ENCODE measurements around the gene BACE2. TPM values are rescaled to one million over a fixed set of nuclear protein-coding genes. Genes with fewer than 3 reads are reported as not detected.
A peak's percentile ranks its signal among the peaks of the same experiment; 100 is the strongest.

BACE2 gene
- total RNA-seq, 1 experiment from 2014 or later: not detected

GRCh38 chr21:41277196-41277595 lies 109.2 kb downstream of the BACE2 start:
- Histone ChIP-seq H3K4me3 (ENCODE audit: low read length) (no peak overlapping the region), H3K9me2 (replicated peaks; ENCODE audit: insufficient read depth, low read length) (no peaks in the 10 kb centered on the region), H3K27me3 (ENCODE audit: low read length) (no peaks in the 10 kb centered on the region; the same call in 1 of the 2 replicates), H3K4me1 (ENCODE audit: low read length) (no peaks in the 10 kb centered on the region), H3K27ac (ENCODE audit: low read length) (no peak overlapping the region), H3K9me3 (ENCODE audit: low read length) (no peaks in the 10 kb centered on the region), H3K36me3 (ENCODE audit: insufficient read depth, low read length) (no peaks in the 10 kb centered on the region), H3K79me2 (ENCODE audit: low read length) (no peaks in the 10 kb centered on the region), H2AFZ (ENCODE audit: low read length) (no peak overlapping the region), H3K4me2 (ENCODE audit: low read depth, low read length, poor library complexity, severe bottlenecking) (no peak overlapping the region), H4K20me1 (ENCODE audit: insufficient read depth, low read depth, low read length) (no peaks in the 10 kb centered on the region), H3K9ac (ENCODE audit: low read length) (no peak overlapping the region)
- no peak for DNase-seq

GRCh38 chr21:41277846-41278245 lies 109.9 kb downstream of the BACE2 start:
- H4K20me1 ChIP-seq (ENCODE audit: insufficient read depth, low read depth, low read length): no peaks in the 10 kb centered on the region
- no peak overlapping the region for H3K4me3 ChIP-seq (ENCODE audit: low read length)
- H3K4me2 ChIP-seq (ENCODE audit: low read depth, low read length, poor library complexity, severe bottlenecking): no peak overlapping the region
- H3K4me1 ChIP-seq (ENCODE audit: low read length): no peaks in the 10 kb centered on the region
- H3K9me3 ChIP-seq (ENCODE audit: low read length): no peaks in the 10 kb centered on the region
- H3K79me2 ChIP-seq (ENCODE audit: low read length): no peaks in the 10 kb centered on the region
- no peak overlapping the region for H2AFZ ChIP-seq (ENCODE audit: low read length)
- no peaks in the 10 kb centered on the region for H3K9me2 ChIP-seq (replicated peaks; ENCODE audit: insufficient read depth, low read length)
- H3K27ac ChIP-seq (ENCODE audit: low read length): no peak overlapping the region
- no peak for DNase-seq
- H3K36me3 ChIP-seq (ENCODE audit: insufficient read depth, low read length): no peaks in the 10 kb centered on the region
- H3K9ac ChIP-seq (ENCODE audit: low read length): no peak overlapping the region
- H3K27me3 ChIP-seq (ENCODE audit: low read length): no peaks in the 10 kb centered on the region; the same call in 1 of the 2 replicates

GRCh38 chr21:41280115-41280919 lies 112.4 kb downstream of the BACE2 start:
- H4K20me1 ChIP-seq (ENCODE audit: insufficient read depth, low read depth, low read length): no peaks in the 10 kb centered on the region
- H3K27me3 ChIP-seq (ENCODE audit: low read length): no peaks in the 10 kb centered on the region; the same call in 1 of the 2 replicates
- no peak overlapping the region for H2AFZ ChIP-seq (ENCODE audit: low read length)
- no peaks in the 10 kb centered on the region for H3K4me1 ChIP-seq (ENCODE audit: low read length)
- H3K36me3 ChIP-seq (ENCODE audit: insufficient read depth, low read length): no peaks in the 10 kb centered on the region
- H3K4me3 ChIP-seq (ENCODE audit: low read length): no peak overlapping the region
- H3K9me3 ChIP-seq (ENCODE audit: low read length): no peaks in the 10 kb centered on the region
- H3K4me2 ChIP-seq (ENCODE audit: low read depth, low read length, poor library complexity, severe bottlenecking): no peak overlapping the region
- no peaks in the 10 kb centered on the region for H3K9me2 ChIP-seq (replicated peaks; ENCODE audit: insufficient read depth, low read length)
- no peak overlapping the region for H3K9ac ChIP-seq (ENCODE audit: low read length)
- H3K27ac ChIP-seq (ENCODE audit: low read length): no peak overlapping the region
- DNase-seq: no peak
- H3K79me2 ChIP-seq (ENCODE audit: low read length): no peaks in the 10 kb centered on the region

- Histone ChIP-seq H3K27me3 (ENCODE audit: low read length) (no peaks in the 10 kb centered on the region; the same call in 1 of the 2 replicates), H3K9me2 (replicated peaks; ENCODE audit: insufficient read depth, low read length) (no peaks in the 10 kb centered on the region), H3K4me1 (ENCODE audit: low read length) (no peaks in the 10 kb centered on the region), H2AFZ (ENCODE audit: low read length) (no peak overlapping the region), H3K4me3 (ENCODE audit: low read length) (no peak overlapping the region), H3K9me3 (ENCODE audit: low read length) (no peaks in the 10 kb centered on the region), H4K20me1 (ENCODE audit: insufficient read depth, low read depth, low read length) (no peaks in the 10 kb centered on the region), H3K79me2 (ENCODE audit: low read length) (no peaks in the 10 kb centered on the region), H3K27ac (ENCODE audit: low read length) (no peak overlapping the region), H3K4me2 (ENCODE audit: low read depth, low read length, poor library complexity, severe bottlenecking) (no peak overlapping the region), H3K9ac (ENCODE audit: low read length) (no peak overlapping the region), H3K36me3 (ENCODE audit: insufficient read depth, low read length) (no peaks in the 10 kb centered on the region)
- no peak for DNase-seq
Observed at GRCh38 chr21:41282412-41282811, 114.5 kb downstream of the BACE2 start.

DNA sequence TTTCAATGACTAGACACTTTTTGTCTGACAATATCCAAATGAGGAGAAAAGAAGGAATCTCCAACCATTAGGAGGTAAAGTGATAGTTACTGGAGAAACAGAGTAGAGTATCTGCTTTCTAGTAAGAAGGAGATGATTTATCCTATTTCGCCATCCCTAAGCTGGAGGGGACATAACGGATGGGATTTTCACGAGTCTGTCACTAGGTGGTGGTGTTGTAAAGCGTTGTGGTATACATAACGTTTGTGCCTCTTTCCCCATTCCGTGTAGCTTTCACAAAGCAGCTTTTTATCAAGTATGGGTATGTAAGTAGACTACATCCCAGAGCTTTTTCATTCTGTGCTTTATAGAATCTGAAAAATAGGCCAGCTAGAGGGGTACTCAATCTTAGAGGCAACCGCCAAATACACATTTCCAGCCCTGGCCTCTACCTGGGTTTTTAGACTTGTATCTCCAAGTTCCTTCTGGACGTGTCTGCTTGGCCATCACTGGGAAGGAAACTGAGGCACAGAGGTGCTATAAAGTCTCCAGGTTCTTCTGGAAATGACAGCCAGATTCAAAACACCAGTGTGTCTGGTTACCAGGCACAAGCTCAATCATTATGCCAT lies 115.4 kb downstream of the BACE2 start:
- Histone ChIP-seq H3K4me2 (ENCODE audit: low read depth, low read length, poor library complexity, severe bottlenecking) (no peak overlapping the region), H2AFZ (ENCODE audit: low read length) (no peak overlapping the region)
- DNase-seq: peak; percentile 88

DNA sequence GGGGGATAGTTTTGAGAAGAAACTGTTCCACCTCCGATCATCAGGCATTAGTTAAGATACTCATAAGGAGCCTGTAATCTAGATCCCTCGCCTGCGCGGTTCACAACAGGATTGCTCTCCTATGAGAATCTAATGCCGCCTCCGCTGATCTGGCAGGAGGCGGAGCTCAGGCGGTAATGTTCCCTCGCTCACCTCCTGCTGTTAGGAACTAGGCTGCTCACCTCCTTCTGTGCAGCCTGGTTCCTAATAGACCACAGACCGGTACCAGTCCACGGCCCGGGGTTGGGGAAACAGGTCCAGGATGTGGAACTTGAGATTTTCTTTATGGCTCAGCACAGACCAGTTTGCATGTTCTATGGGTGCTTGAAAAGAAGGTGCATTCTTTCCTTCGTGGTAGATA lies 121.5 kb downstream of the BACE2 start:
- Histone ChIP-seq H2AFZ (ENCODE audit: low read length) (no peak overlapping the region), H3K9me2 (replicated peaks; ENCODE audit: insufficient read depth, low read length) (no peaks in the 10 kb centered on the region), H3K79me2 (ENCODE audit: low read length) (no peaks in the 10 kb centered on the region), H3K4me3 (ENCODE audit: low read length) (no peak overlapping the region), H3K9me3 (ENCODE audit: low read length) (no peaks in the 10 kb centered on the region), H3K27ac (ENCODE audit: low read length) (no peak overlapping the region), H3K27me3 (ENCODE audit: low read length) (no peaks in the 10 kb centered on the region), H3K9ac (ENCODE audit: low read length) (no peak overlapping the region), H3K4me2 (ENCODE audit: low read depth, low read length, poor library complexity, severe bottlenecking) (no peak overlapping the region), H3K36me3 (ENCODE audit: insufficient read depth, low read length) (no peaks in the 10 kb centered on the region), H4K20me1 (ENCODE audit: insufficient read depth, low read depth, low read length) (no peaks in the 10 kb centered on the region), H3K4me1 (ENCODE audit: low read length) (no peaks in the 10 kb centered on the region)
- no peak for DNase-seq

More for the DNA sequence above, 115.4 kb downstream of the BACE2 start:
- Histone ChIP-seq H3K79me2 (ENCODE audit: low read length) (no peaks in the 10 kb centered on the region), H3K27ac (ENCODE audit: low read length) (no peak overlapping the region), H3K9ac (ENCODE audit: low read length) (no peak overlapping the region), H3K4me3 (ENCODE audit: low read length) (no peak overlapping the region), H3K27me3 (ENCODE audit: low read length) (no peaks in the 10 kb centered on the region; the same call in 1 of the 2 replicates), H4K20me1 (ENCODE audit: insufficient read depth, low read depth, low read length) (no peaks in the 10 kb centered on the region), H3K4me1 (ENCODE audit: low read length) (no peaks in the 10 kb centered on the region), H3K36me3 (ENCODE audit: insufficient read depth, low read length) (no peaks in the 10 kb centered on the region), H3K9me2 (replicated peaks; ENCODE audit: insufficient read depth, low read length) (no peaks in the 10 kb centered on the region), H3K9me3 (ENCODE audit: low read length) (no peaks in the 10 kb centered on the region)

DNA sequence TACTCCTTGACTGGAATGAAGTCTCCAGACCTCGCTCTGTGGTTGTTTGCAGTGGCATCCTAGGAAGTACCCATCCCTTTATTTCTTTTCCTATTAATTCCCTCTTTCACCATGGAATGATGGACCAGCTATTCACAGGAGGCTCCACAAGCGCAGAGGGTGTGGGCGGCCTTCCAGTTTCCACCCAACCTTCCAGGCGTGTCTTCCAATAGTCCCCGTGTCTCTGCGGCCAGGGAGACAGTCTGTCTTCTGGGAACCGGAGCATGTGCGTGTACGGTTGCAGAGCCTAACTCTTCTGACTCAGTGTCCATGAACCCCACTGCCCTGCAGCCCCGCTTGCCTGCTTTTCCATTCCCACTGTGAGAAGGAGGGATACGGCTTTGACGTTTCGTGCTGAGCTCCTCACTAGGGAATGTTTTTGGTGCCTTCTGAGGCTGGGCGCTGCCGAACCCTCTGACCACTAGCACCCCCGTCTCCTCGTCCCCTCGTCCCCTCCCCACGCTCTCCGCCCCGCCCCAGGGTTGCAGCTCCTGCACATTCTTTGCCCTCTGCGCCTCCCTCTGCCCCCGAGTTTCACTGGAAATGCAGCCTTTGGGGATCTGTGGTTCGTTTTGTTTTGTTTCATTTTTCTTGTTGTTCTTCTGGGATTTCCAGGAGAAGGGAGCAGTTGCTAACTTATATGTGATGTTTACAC lies 122.3 kb downstream of the BACE2 start:
- no peaks in the 10 kb centered on the region for H3K4me1 ChIP-seq (ENCODE audit: low read length)
- H3K9me3 ChIP-seq (ENCODE audit: low read length): no peaks in the 10 kb centered on the region
- H3K9ac ChIP-seq (ENCODE audit: low read length): no peak overlapping the region

DNA sequence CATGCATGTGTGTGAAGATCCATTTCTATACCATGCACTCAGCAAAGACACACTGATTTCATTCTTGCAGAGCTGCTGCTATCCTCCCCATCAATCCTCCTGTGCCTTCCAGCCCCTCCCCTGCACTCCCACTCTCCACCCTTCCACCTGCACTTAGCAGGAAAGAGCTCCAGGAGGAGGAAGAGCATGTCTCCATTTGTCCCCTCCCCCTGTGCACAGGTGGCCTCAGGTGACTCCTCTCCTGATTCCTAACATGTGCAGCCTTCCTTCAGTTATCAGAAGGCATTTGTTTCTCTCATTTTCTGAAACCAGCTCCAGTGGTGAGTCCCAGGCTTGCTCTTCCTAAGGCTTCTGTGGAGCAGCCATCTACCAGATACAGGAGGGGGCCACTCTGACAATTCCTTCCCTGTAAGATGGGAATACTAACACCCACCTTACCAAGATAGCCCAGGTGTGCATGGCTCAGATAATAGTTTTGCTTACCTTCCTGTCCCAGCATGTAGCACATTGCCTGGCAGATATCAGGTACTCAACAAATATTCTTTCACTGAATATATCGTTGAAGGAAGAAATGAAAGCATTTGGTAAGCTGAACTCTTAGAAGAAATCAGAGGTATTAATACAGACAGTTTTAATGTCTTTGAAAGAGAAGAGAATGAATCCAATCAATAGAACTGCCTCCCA lies 126.7 kb downstream of the BACE2 start:
- Histone ChIP-seq H3K4me2 (ENCODE audit: low read depth, low read length, poor library complexity, severe bottlenecking) (no peak overlapping the region), H3K79me2 (ENCODE audit: low read length) (no peaks in the 10 kb centered on the region), H3K9ac (ENCODE audit: low read length) (no peak overlapping the region), H3K4me1 (ENCODE audit: low read length) (no peaks in the 10 kb centered on the region), H3K27me3 (ENCODE audit: low read length) (no peaks in the 10 kb centered on the region), H3K9me3 (ENCODE audit: low read length) (no peaks in the 10 kb centered on the region), H2AFZ (ENCODE audit: low read length) (no peak overlapping the region), H3K27ac (ENCODE audit: low read length) (no peak overlapping the region), H3K9me2 (replicated peaks; ENCODE audit: insufficient read depth, low read length) (no peaks in the 10 kb centered on the region), H3K4me3 (ENCODE audit: low read length) (no peak overlapping the region), H3K36me3 (ENCODE audit: insufficient read depth, low read length) (no peaks in the 10 kb centered on the region), H4K20me1 (ENCODE audit: insufficient read depth, low read depth, low read length) (no peaks in the 10 kb centered on the region)
- no peak for DNase-seq

More for the DNA sequence above, 122.3 kb downstream of the BACE2 start:
- no peaks in the 10 kb centered on the region for H3K36me3 ChIP-seq (ENCODE audit: insufficient read depth, low read length)
- no peak overlapping the region for H3K4me2 ChIP-seq (ENCODE audit: low read depth, low read length, poor library complexity, severe bottlenecking)
- H3K27me3 ChIP-seq (ENCODE audit: low read length): no peaks in the 10 kb centered on the region
- no peak for DNase-seq
- H3K9me2 ChIP-seq (replicated peaks; ENCODE audit: insufficient read depth, low read length): no peaks in the 10 kb centered on the region
- H4K20me1 ChIP-seq (ENCODE audit: insufficient read depth, low read depth, low read length): no peaks in the 10 kb centered on the region
- H3K27ac ChIP-seq (ENCODE audit: low read length): no peak overlapping the region
- no peak overlapping the region for H2AFZ ChIP-seq (ENCODE audit: low read length)
- H3K4me3 ChIP-seq (ENCODE audit: low read length): no peak overlapping the region
- no peaks in the 10 kb centered on the region for H3K79me2 ChIP-seq (ENCODE audit: low read length)

Data from Karpas-422 (cell line).